Gastroesophageal sphincter (tissue), 4 donors: ENCODE results near the gene KRT2. TPM values are rescaled to one million over a fixed set of nuclear protein-coding genes. Genes with fewer than 3 reads are reported as not detected.

Experiments
- ATAC-seq: fragments of 150-250 bp; one replicate; pipeline ENCODE4 v1.9.1; 2016; ENCODE audit warnings: mild to moderate bottlenecking, moderate library complexity
- H3K27ac ChIP-seq, 4 donors: fragments of 200-600 bp; sonication (generic) in 3 of 4; 1 replicate in 3 of 4; 2 replicates in 1 of 4; pipeline ENCODE4 v1.5.1; 2016 to 2019
- H3K27me3 ChIP-seq: fragments of 200-600 bp; sonication (generic); one replicate; pipeline ENCODE4 v1.5.1; 2019
- H3K36me3 ChIP-seq, 2 donors: fragments of 200-600 bp; sonication (generic); one replicate each; pipeline ENCODE4 v1.5.1; 2019; ENCODE audit warnings: control low read depth in 1 of 2
- H3K4me1 ChIP-seq, 3 donors: fragments of 200-600 bp; sonication (generic); 1 replicate in 2 of 3; 2 replicates in 1 of 3; pipeline ENCODE4 v1.5.1; 2016 to 2019; ENCODE audit warnings: control low read depth in 2 of 3
- H3K4me3 ChIP-seq, 2 donors: fragments of 200-600 bp; sonication (generic); one replicate each; pipeline ENCODE4 v1.5.1; 2019; ENCODE audit warnings: mild to moderate bottlenecking in 1 of 2, moderate library complexity in 1 of 2
- H3K9me3 ChIP-seq, 3 donors: fragments of 200-600 bp; sonication (generic); one replicate each; pipeline ENCODE4 v1.5.1; 2017 to 2019; ENCODE audit warnings: control low read depth in 2 of 3
- EP300 ChIP-seq: sonication (generic); formaldehyde crosslinking; IDR thresholded peaks from one replicate; pipeline ENCODE4 v1.6.1; 2017; ENCODE audit warnings: antibody characterized with exemption, mild to moderate bottlenecking
- POLR2A ChIP-seq, 2 donors: fragments of 450-650 bp; IDR thresholded peaks; one replicate each; pipeline ENCODE4 v1.6.1; 2017; ENCODE audit warnings: antibody characterized with exemption in 2 of 2, mild to moderate bottlenecking in 2 of 2, moderate library complexity in 1 of 2
- POLR2AphosphoS5 ChIP-seq: sonication (generic); formaldehyde crosslinking; IDR thresholded peaks from one replicate; pipeline ENCODE4 v1.6.1; 2017; ENCODE audit warnings: antibody characterized with exemption
- WGBS, 2 donors: methylation state at CpG; one replicate each; pipeline ENCODE4 v1.1.5; 2018; ENCODE audit warnings: low coverage in 1 of 2; 5-methylcytosine and 5-hydroxymethylcytosine counted together
- total RNA-seq, 4 donors: library from RNA; depleted of rRNA; stranded (reverse); fragments of >200 nt; gene quantifications; one replicate each; pipeline ENCODE4 v1.1.0, GENCODE V29; 2016
- TF ChIP-seq, protein P1 (sequence below), 4 experiments: fragments of 200-600 bp in 2 of 4; fragments of 450-650 bp in 2 of 4; sonication (generic) in 1 of 4; IDR thresholded peaks; one replicate each; pipeline ENCODE4 v1.5.1; 2017 to 2019; ENCODE audit warnings: antibody characterized with exemption in 4 of 4, mild to moderate bottlenecking in 2 of 4, moderate library complexity in 2 of 4

Gene KRT2
- total RNA-seq, 4 donors from 2014 or later: not detected

DNA sequence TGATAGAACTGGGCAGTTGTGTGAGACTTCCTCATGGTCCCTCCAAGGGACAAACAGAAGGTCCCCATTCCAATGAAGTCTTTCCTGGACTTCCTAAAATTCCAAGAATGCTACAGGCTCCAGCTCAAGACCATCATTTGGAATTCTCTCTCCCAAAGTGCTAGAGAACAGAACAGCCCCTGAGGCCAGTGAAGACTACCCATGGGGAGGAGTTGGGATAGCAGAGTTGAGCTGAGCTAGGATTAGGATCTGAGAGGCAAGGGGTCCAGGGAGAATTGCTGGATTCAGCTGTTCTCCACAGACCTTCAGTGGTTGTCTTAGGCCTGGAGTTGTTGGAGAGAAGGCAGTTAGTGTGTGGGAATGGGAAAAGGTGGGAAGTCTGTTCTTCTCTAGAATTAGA is 17.4 kb upstream of the KRT2 start:
- Histone ChIP-seq H3K9me3 (no peaks in the 10 kb centered on the region), H3K4me3 (no peak overlapping the region), H3K36me3 (no peaks in the 10 kb centered on the region), H3K27ac (no peak overlapping the region), H3K4me1 (peaks cover 0 to 10% (median 0%) of the 10 kb centered on the region in 3 donors), H3K27me3 (peaks cover 23% of the 10 kb centered on the region)
- no peak for ATAC-seq
- TF ChIP-seq POLR2A (IDR thresholded peaks at IDR 0.05) (no peak), POLR2AphosphoS5 (no peak), EP300 (no peak)
- TF ChIP-seq, protein P1, sequence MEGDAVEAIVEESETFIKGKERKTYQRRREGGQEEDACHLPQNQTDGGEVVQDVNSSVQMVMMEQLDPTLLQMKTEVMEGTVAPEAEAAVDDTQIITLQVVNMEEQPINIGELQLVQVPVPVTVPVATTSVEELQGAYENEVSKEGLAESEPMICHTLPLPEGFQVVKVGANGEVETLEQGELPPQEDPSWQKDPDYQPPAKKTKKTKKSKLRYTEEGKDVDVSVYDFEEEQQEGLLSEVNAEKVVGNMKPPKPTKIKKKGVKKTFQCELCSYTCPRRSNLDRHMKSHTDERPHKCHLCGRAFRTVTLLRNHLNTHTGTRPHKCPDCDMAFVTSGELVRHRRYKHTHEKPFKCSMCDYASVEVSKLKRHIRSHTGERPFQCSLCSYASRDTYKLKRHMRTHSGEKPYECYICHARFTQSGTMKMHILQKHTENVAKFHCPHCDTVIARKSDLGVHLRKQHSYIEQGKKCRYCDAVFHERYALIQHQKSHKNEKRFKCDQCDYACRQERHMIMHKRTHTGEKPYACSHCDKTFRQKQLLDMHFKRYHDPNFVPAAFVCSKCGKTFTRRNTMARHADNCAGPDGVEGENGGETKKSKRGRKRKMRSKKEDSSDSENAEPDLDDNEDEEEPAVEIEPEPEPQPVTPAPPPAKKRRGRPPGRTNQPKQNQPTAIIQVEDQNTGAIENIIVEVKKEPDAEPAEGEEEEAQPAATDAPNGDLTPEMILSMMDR (IDR thresholded peaks at IDR 0.05): no peak

DNA sequence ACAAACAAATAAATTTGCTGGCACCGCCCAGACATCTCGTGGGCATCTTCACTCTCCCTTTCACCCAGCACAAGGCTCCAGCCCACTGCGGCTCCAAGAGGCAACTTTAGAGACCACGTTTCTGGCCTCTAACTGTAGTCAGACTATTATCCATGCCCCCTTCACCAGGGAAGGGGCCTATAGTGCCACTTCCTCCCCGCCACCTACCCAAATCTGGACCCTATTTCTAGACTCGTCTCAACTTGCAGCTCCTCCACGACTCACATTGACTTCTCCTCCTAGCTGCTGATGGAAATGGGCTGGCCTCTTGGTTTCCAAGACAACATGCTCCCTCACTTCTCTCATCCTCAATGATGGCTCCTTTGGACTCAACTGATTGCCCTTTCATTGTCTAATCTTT is 15.9 kb upstream of the KRT2 start:
- WGBS, 2 donors: 64 to 65% methylated on average over 4 to 7 of the region's 7 CpGs
- H3K9me3 ChIP-seq: no peaks in the 10 kb centered on the region
- TF ChIP-seq, protein P1 (IDR thresholded peaks at IDR 0.05): no peak
- TF ChIP-seq POLR2A (IDR thresholded peaks at IDR 0.05) (no peak), POLR2AphosphoS5 (no peak), EP300 (no peak)
- ATAC-seq: no peak
- peaks cover 0 to under 1% (median 0%) of the 10 kb centered on the region in 3 donors for H3K4me1 ChIP-seq
- no peak overlapping the region for H3K27ac ChIP-seq
- H3K36me3 ChIP-seq: no peaks in the 10 kb centered on the region
- H3K27me3 ChIP-seq: peaks cover 38% of the 10 kb centered on the region
- H3K4me3 ChIP-seq: no peak overlapping the region

DNA sequence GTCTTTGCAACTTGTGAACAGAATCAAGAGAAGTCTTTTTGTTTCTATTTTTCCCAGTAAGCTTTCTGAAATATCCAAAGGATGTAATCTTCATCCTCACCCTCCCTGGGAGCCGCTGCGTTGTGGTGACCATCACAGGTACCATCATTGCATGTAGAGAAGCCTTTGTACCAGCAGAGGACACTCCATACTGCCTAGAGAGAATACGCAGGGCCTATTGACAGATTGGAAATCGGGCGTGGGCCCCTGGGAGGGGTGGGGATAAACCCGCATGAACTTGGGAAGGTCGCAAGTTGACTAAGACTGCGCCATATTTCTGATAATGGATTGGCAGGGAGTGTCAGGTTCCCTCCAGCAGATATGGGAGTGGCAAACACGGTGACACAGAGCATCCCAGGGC is 15.5 kb upstream of the KRT2 start:
- H3K4me1 ChIP-seq: no peaks in the 10 kb centered on the region
- no peaks in the 10 kb centered on the region for H3K9me3 ChIP-seq
- no peak for TF ChIP-seq POLR2AphosphoS5
- TF ChIP-seq EP300: no peak
- no peak for TF ChIP-seq POLR2A (IDR thresholded peaks at IDR 0.05)
- TF ChIP-seq, protein P1 (IDR thresholded peaks at IDR 0.05): no peak
- no peak overlapping the region for H3K27ac ChIP-seq
- 20 to 64% methylated on average over 1 to 3 of the region's 9 CpGs for WGBS, 2 donors
- peaks cover 41% of the 10 kb centered on the region for H3K27me3 ChIP-seq
- H3K36me3 ChIP-seq: no peaks in the 10 kb centered on the region
- no peak for ATAC-seq
- H3K4me3 ChIP-seq: no peak overlapping the region

DNA sequence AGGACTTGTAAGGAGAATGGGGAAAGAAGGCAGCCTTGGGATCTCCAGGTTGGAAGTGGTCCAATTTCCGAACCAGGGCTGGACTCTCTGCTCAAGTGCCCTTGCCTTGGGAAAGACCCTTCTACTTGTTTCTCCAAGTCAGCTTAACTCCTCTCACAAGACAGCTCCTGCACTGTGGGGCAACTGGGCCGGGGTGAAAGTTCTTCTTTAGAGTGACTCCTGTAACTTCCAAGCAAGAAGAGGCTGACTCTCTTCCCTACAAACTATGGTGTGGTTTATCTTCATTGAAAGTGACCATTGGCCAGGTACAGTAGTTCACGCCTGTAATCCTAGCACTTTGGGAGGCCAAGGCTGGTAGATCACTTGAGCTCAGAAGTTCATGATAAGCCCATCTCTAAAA is 14.5 kb upstream of the KRT2 start:
- Histone ChIP-seq H3K4me1 (no peaks in the 10 kb centered on the region), H3K36me3 (no peaks in the 10 kb centered on the region), H3K9me3 (no peaks in the 10 kb centered on the region), H3K4me3 (no peak overlapping the region), H3K27ac (no peak overlapping the region), H3K27me3 (peaks cover 41% of the 10 kb centered on the region)
- TF ChIP-seq POLR2AphosphoS5 (no peak), POLR2A (IDR thresholded peaks at IDR 0.05) (no peak), EP300 (no peak)
- TF ChIP-seq, protein P1 (IDR thresholded peaks at IDR 0.05): no peak
- WGBS, 2 donors: 29 to 87% methylated on average over 1 to 2 of the region's 3 CpGs
- no peak for ATAC-seq

DNA sequence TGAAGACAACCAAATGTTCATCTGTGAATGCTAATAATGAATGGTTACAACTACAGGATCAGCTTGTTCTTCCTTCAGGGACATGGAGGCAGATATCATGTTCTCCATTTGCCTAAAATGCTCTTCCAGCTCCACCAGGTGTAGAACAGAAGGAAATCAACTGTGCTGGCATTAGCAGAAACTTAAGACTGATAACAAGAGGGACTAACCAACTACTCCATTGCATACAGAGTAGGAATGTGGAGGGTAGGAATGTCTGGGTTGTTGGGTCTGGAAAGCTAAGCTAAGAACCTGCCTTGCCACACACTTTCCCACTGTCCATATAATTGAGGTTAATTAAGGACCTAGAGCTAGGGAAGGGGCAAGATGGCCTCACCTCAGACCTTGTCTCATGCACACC is 11.4 kb upstream of the KRT2 start:
- TF ChIP-seq, protein P1 (IDR thresholded peaks at IDR 0.05): no peak
- TF ChIP-seq POLR2AphosphoS5: no peak
- no peak for TF ChIP-seq POLR2A (IDR thresholded peaks at IDR 0.05)
- no peak for TF ChIP-seq EP300
- Histone ChIP-seq H3K9me3 (no peaks in the 10 kb centered on the region), H3K4me3 (no peak overlapping the region), H3K27ac (no peak overlapping the region), H3K27me3 (peaks cover 47% of the 10 kb centered on the region), H3K4me1 (no peaks in the 10 kb centered on the region), H3K36me3 (no peaks in the 10 kb centered on the region)
- ATAC-seq: no peak
